NT2/D1 (cell line): ENCODE results near the gene APOA4.

Source experiments
- SUZ12 ChIP-seq: IDR thresholded peaks from 2 replicates; pipeline ENCODE4 v1.6.1; 2011; ENCODE audit not compliant: insufficient read length, insufficient read depth; ENCODE audit errors: extremely low read depth
- YY1 ChIP-seq: IDR thresholded peaks from 2 replicates; pipeline ENCODE4 v1.6.1; 2011; ENCODE audit not compliant: insufficient read length, insufficient read depth
- ZNF274 ChIP-seq: IDR thresholded peaks from 2 replicates; pipeline ENCODE4 v1.6.1; 2011; ENCODE audit warnings: mild to moderate bottlenecking, low read depth, low read length

GRCh38 chr11:116788975-116789374 is 34.1 kb downstream of the APOA4 start:
- TF ChIP-seq ZNF274, result no peak
- no peak for TF ChIP-seq SUZ12
- no peak for TF ChIP-seq YY1
